ENCODE results near the gene SLC6A6.

Gene SLC6A6

DNA sequence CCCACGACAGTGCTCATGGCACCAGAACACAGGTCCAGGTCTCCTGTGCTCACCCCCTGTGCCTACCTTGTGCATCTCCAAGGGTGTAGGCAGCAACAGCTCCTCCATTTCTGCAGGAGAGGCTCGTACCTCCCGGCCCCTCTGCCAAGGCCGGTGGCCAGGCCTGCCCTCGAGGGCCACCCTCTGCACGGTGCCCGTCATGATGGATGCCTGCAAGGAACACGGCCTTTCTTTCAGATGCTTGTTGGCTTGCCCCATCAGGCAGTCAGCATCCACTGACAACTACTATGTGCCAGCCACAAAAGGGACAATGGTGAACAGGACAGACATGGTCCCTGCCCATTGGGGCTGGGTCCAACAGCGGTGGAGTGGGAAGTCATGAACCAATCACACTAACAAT, 93.9 kb downstream of the SLC6A6 start:
- in situ Hi-C loops (cut with HindIII; ENCODE audit: low sequenced_read_pairs) = no loop called here
- TF ChIP-seq, protein P1, sequence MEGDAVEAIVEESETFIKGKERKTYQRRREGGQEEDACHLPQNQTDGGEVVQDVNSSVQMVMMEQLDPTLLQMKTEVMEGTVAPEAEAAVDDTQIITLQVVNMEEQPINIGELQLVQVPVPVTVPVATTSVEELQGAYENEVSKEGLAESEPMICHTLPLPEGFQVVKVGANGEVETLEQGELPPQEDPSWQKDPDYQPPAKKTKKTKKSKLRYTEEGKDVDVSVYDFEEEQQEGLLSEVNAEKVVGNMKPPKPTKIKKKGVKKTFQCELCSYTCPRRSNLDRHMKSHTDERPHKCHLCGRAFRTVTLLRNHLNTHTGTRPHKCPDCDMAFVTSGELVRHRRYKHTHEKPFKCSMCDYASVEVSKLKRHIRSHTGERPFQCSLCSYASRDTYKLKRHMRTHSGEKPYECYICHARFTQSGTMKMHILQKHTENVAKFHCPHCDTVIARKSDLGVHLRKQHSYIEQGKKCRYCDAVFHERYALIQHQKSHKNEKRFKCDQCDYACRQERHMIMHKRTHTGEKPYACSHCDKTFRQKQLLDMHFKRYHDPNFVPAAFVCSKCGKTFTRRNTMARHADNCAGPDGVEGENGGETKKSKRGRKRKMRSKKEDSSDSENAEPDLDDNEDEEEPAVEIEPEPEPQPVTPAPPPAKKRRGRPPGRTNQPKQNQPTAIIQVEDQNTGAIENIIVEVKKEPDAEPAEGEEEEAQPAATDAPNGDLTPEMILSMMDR (IDR thresholded peaks at IDR 0.05; ENCODE audit: low read depth, low read length) = no peak
- DNase-seq (ENCODE audit: low read depth, low spot score) = no peak
- H3K4me3 ChIP-seq (ENCODE audit: low read depth, low read length) = no peak overlapping the region

DNA sequence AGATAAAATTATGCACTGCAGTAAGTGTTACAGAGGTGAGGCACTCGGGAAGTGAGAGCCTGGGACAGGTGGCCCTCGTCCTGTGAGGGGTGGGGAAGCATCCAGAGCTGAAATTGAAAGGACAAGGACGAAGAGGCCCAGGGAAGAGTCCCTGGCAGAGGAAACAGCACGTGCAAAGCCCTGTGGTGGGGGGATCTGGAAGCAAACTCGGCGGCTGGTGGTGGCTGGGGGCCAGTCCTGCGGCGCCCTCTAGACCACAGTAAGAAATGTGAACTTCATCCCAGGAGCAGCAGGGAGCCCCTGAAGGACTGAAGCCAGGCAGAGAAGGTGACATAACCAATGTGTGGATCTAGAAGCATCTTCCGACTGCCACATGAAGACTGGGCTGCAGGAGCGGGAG, 94.9 kb downstream of the SLC6A6 start:
- TF ChIP-seq, protein P1 (IDR thresholded peaks at IDR 0.05; ENCODE audit: low read depth, low read length) = no peak
- no peak for DNase-seq (ENCODE audit: low read depth, low spot score)
- no peak overlapping the region for H3K4me3 ChIP-seq (ENCODE audit: low read depth, low read length)
- in situ Hi-C loops (cut with HindIII; ENCODE audit: low sequenced_read_pairs) = no loop called here

- H3K4me3 ChIP-seq (ENCODE audit: low read depth, low read length) = no peak overlapping the region
- in situ Hi-C loops (cut with HindIII; ENCODE audit: low sequenced_read_pairs) = no loop called here
- TF ChIP-seq, protein P1 (IDR thresholded peaks at IDR 0.05; ENCODE audit: low read depth, low read length) = no peak
- DNase-seq (ENCODE audit: low read depth, low spot score) = no peak
Measured at GRCh38 chr3:14502472-14502871, 100.1 kb downstream of the SLC6A6 start.

DNA sequence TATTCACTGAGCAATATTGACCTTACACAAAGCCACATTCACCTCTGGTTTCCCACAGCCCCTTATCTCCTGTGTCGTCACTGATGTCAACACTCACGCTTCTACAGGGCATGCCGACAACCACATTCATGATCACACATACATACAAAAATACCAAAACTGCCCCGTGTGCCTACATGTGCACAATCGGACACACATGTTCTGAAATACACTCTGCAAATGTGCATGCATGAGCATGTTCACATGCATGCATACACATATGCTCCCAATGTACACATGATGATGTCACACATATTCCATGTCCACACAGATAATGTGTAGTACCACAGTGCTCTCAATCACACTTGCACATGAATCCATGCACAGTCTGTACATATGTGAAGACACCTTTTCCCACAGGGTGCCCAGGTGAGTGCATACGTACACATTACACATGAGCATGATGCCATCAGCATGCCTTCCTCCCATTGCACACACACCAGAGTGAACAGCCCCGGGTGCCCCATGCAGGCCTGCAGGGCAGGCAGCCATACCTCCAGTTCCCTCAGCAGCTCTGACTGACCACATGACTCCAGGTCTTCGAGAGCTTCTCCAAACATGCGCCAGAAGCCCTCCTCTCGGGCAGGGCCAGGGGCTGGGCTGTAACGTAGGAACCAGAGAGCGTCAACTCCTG, 100.8 kb downstream of the SLC6A6 start:
- H3K4me3 ChIP-seq (ENCODE audit: low read depth, low read length) = no peak overlapping the region
- in situ Hi-C loops (cut with HindIII; ENCODE audit: low sequenced_read_pairs) = no loop called here
- no peak for DNase-seq (ENCODE audit: low read depth, low spot score)
- TF ChIP-seq, protein P1 (IDR thresholded peaks at IDR 0.05; ENCODE audit: low read depth, low read length) = no peak

GRCh38 chr3:14503706-14504065, 101.3 kb downstream of the SLC6A6 start:
- DNase-seq (ENCODE audit: low read depth, low spot score) = no peak
- H3K4me3 ChIP-seq (ENCODE audit: low read depth, low read length) = no peak overlapping the region
- TF ChIP-seq, protein P1 (IDR thresholded peaks at IDR 0.05; ENCODE audit: low read depth, low read length) = no peak
- in situ Hi-C loops (cut with HindIII; ENCODE audit: low sequenced_read_pairs) = no loop called here

DNA sequence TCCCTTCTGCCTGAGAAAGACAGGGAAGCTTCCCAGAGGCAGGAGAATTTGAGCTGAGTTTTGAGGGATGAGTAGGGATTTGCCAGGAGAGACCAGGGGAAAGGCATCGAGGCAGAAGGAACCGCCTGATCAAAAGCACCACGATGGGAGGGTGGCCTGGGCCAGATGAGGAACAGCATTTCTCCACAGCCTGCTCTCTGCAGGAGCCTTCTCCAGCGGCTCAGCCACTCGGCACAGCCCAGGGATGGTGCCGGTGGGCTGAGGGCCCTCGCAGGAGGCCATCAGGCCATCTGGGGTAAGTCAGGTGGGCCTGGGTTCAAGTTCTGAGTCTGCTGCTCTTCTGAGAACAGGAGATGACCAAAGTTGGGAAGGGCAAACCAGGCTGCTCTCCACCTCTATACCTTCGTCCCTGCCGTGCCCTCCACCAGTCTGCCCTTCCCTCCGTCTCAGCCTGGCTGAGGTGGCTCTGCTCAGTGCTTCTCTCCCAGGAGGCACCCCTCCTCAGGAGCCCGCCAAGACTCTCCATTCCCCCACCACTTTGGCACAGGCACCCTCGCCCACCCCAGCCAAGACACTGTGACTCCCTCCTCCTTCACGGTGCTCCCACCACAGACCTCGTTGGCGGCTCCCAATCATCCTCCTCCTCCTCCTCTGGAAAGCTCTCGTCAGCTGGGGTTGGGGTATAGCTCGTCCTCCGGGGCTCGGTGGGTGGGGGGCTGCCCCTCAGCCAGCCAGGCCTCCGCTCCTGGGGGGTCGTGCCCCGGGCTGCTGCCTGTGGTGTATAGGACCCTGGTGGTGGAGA, 102.8 kb downstream of the SLC6A6 start:
- DNase-seq (ENCODE audit: low read depth, low spot score) = no peak
- TF ChIP-seq, protein P1 (IDR thresholded peaks at IDR 0.05; ENCODE audit: low read depth, low read length) = no peak
- H3K4me3 ChIP-seq (ENCODE audit: low read depth, low read length) = no peak overlapping the region
- in situ Hi-C loops (cut with HindIII; ENCODE audit: low sequenced_read_pairs) = no loop called here
